Heart left ventricle (tissue), 16 donors: Measurements from ENCODE around the gene CLRN3. TPM values are rescaled to one million over a fixed set of nuclear protein-coding genes. Genes with fewer than 3 reads are reported as not detected.

Experiments
- ATAC-seq, 4 donors: fragments of 200-7000 bp; cut with Tn5 transposase; one replicate each; pipeline ENCODE4 v1.9.1; 2020 to 2022; ENCODE audit warnings: moderate library complexity in 4 of 4, mild to moderate bottlenecking in 3 of 4, moderate number of reproducible peaks in 1 of 4
- DNase-seq, 5 donors: peaks; one replicate each; pipeline ENCODE4 v3.0.0-alpha.2; 2020
- H3K27ac ChIP-seq, 12 donors: fragments of 200-600 bp; sonication (generic) in 4 of 12; one replicate each; pipeline versions ENCODE4 v1.5.0 to v1.8.0; 2016 to 2022; ENCODE audit warnings: mild to moderate bottlenecking in 2 of 12
- H3K27me3 ChIP-seq, 9 donors: fragments of 200-600 bp; sonication (generic) in 2 of 9; one replicate each; pipeline versions ENCODE4 v1.5.1 to v1.8.0; 2016 to 2022; ENCODE audit warnings: mild to moderate bottlenecking in 3 of 9
- H3K36me3 ChIP-seq, 9 donors: fragments of 200-600 bp; sonication (generic) in 2 of 9; one replicate each; pipeline versions ENCODE4 v1.5.0 to v1.8.0; 2018 to 2022; ENCODE audit warnings: mild to moderate bottlenecking in 2 of 9
- H3K4me1 ChIP-seq, 12 donors: fragments of 200-600 bp; sonication (generic) in 4 of 12; one replicate each; pipeline versions ENCODE4 v1.5.0 to v1.8.0; 2016 to 2022; ENCODE audit warnings: mild to moderate bottlenecking in 3 of 12
- H3K4me3 ChIP-seq, 12 donors: fragments of 200-600 bp; sonication (generic) in 4 of 12; one replicate each; pipeline versions ENCODE4 v1.5.0 to v1.8.0; 2017 to 2022; ENCODE audit warnings: mild to moderate bottlenecking in 9 of 12, moderate library complexity in 4 of 12
- H3K9me3 ChIP-seq, 12 donors: fragments of 200-600 bp; sonication (generic) in 4 of 12; one replicate each; pipeline versions ENCODE4 v1.5.0 to v1.8.0; 2016 to 2022; ENCODE audit warnings: mild to moderate bottlenecking in 1 of 12
- POLR2A ChIP-seq, 2 donors: fragments of 450-650 bp; IDR thresholded peaks; one replicate each; pipeline ENCODE4 v1.6.1; 2017; ENCODE audit warnings: antibody characterized with exemption in 2 of 2, mild to moderate bottlenecking in 2 of 2, moderate library complexity in 2 of 2
- WGBS, 4 donors: extraction: QIAGEN DNeasy Blood & Tissue Kit in 2 of 4; methylation state at CpG; one replicate each; pipeline versions ENCODE4 v1.1.5 to v1.1.7; 2013 to 2018; 5-methylcytosine and 5-hydroxymethylcytosine counted together
- intact Hi-C, 10 donors: fragments of 100-400 bp; cut with DNase I; formaldehyde crosslinking; loops; one replicate each; pipeline versions ENCODE4 v1.11.1 to v1.14.2; 2022
- polyA plus RNA-seq, 2 donors: library from polyadenylated mRNA; stranded (reverse); fragments of 200-250 nt; gene quantifications; one replicate each; pipeline ENCODE4 v1.2.3, GENCODE V29; 2013
- total RNA-seq, 9 donors: library from RNA; depleted of rRNA in 2 of 9; stranded (reverse); fragments of >200 nt in 2 of 9; fragmentation: NEBNext Ultra II Directional in 3 of 9; extraction: Animal tissue kit (Norgen Biotek cat#: 25700) in 3 of 9; gene quantifications; one replicate each; pipeline versions ENCODE4 v1.1.0 to v1.2.4, GENCODE V29; 2016 to 2023
- TF ChIP-seq, protein P1 (sequence below), 12 donors: fragments of 200-600 bp; sonication (generic) in 4 of 12; IDR thresholded peaks; one replicate each; pipeline versions ENCODE4 v1.5.0 to v1.8.0; 2018 to 2022; ENCODE audit warnings: antibody characterized with exemption in 12 of 12, mild to moderate bottlenecking in 5 of 12
- donor health status: ischemic (EF 13 %, LVEDD 7.1; RV severe dilation, severe dysfunction).
- donor health status: healthy with polysubstance abuse.
- donor health status: DM: no; HTN: yes; CAD: no.
- donor health status: DM: no; HTN: no; CAD: no.
- donor health status: ischemic (EF 25% LVEDD 6.9; RV normal size, moderate dysfunction).
- donor health status: ischemic (EF 25% LVEDD 5.7; RV mildly dilated, moderate dysfunction).
- donor health status: healthy.
- donor health status: DM: yes; HTN: yes; CAD: no.
- donor health status: ischemic (EF 35%, LVEDD 5.7; RV mildly dilated, moderate dysfunction).
- donor health status: nonischemic (EF 11% LVEDD 7.7; RV severe dilation, severe dysfunction).
- donor health status: DM: yes; HTN: yes; CAD: no.
- donor health status: PGD.
- donor health status: ischemic (EF 29% LVEDD 5.4; RV normal size, mild dysfunction).
- donor health status: nonischemic (EF 23%, LVEDD 6.1; RV moderate dilation, normal function).

The CLRN3 gene
- total and polyA plus RNA-seq, 11 donors: 0.35 TPM; not detected in 10

DNA sequence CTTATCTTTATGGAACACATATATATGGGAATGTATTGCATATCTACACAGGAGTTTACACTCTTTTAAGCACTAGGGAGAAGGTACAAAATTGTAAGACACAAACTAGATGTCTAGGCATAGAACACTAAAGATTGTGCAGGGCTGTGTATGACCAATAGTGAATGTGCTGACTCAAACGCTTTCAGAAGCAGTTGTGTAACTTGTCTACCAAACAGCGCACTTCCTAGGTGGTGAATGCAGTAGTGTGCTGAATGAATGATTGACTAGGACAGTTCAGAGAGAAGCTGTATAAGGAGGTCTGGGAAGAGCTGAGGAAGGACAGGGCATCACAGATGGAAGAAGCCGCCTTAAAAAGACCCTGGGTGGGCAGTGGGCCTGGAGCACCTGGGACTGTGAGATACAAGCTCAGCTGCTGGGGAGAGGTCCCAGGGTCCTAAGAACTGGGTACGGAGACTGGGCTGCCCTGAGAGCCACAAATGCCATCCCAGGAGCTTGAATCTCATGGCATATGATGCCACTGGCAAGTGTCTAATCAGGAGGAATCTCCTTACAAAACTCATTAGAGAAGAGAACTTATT lies 14.2 kb downstream of the CLRN3 start:
- Histone ChIP-seq H3K27ac (peak overlapping the region in 1 of 12 donors; percentile 94), H3K4me3 (no peak overlapping the region), H3K36me3 (no peaks in the 10 kb centered on the region), H3K4me1 (peaks cover 0 to 51% (median 0%) of the 10 kb centered on the region in 12 donors), H3K27me3 (no peaks in the 10 kb centered on the region), H3K9me3 (no peaks in the 10 kb centered on the region)
- ATAC-seq (peak in 3 of 4 donors; percentile 44 to 65 (median 65)), DNase-seq (no peak)
- 82 to 93% (median 89%) methylated on average over 4 of the region's 4 CpGs for WGBS, 4 donors
- no peak for TF ChIP-seq POLR2A (IDR thresholded peaks at IDR 0.05)
- TF ChIP-seq, protein P1, sequence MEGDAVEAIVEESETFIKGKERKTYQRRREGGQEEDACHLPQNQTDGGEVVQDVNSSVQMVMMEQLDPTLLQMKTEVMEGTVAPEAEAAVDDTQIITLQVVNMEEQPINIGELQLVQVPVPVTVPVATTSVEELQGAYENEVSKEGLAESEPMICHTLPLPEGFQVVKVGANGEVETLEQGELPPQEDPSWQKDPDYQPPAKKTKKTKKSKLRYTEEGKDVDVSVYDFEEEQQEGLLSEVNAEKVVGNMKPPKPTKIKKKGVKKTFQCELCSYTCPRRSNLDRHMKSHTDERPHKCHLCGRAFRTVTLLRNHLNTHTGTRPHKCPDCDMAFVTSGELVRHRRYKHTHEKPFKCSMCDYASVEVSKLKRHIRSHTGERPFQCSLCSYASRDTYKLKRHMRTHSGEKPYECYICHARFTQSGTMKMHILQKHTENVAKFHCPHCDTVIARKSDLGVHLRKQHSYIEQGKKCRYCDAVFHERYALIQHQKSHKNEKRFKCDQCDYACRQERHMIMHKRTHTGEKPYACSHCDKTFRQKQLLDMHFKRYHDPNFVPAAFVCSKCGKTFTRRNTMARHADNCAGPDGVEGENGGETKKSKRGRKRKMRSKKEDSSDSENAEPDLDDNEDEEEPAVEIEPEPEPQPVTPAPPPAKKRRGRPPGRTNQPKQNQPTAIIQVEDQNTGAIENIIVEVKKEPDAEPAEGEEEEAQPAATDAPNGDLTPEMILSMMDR (IDR thresholded peaks at IDR 0.05): no peak
- intact Hi-C loops: no loop called here

DNA sequence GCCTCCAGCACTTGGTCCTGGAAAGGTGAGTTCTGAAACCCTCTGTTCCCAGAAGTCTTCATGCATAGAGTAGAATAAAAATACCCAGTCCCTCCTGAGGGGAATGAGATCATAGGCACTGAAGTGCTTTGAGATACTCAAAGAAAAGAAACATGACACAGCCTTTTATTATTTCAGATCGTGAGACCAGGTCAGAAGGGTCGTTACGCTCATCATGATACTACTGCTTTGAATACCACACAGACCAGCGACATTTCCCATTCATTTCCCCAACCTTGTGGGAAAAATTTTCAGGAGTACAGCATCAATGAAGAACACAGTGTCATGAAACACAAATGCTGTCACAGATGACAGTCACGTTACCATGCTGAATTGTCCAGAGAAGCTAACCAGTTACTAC lies 15.0 kb downstream of the CLRN3 start:
- TF ChIP-seq POLR2A (IDR thresholded peaks at IDR 0.05): no peak
- TF ChIP-seq, protein P1 (IDR thresholded peaks at IDR 0.05): no peak
- H3K27me3 ChIP-seq: no peaks in the 10 kb centered on the region
- intact Hi-C loops: no loop called here
- no peaks in the 10 kb centered on the region for H3K9me3 ChIP-seq
- H3K36me3 ChIP-seq: no peaks in the 10 kb centered on the region
- H3K4me3 ChIP-seq: no peak overlapping the region
- ATAC-seq: no peak
- H3K27ac ChIP-seq: no peak overlapping the region
- DNase-seq: no peak
- 56 to 76% (median 73%) methylated on average over 5 of the region's 5 CpGs for WGBS, 4 donors
- H3K4me1 ChIP-seq: peaks cover 0 to 48% (median 0%) of the 10 kb centered on the region in 12 donors

DNA sequence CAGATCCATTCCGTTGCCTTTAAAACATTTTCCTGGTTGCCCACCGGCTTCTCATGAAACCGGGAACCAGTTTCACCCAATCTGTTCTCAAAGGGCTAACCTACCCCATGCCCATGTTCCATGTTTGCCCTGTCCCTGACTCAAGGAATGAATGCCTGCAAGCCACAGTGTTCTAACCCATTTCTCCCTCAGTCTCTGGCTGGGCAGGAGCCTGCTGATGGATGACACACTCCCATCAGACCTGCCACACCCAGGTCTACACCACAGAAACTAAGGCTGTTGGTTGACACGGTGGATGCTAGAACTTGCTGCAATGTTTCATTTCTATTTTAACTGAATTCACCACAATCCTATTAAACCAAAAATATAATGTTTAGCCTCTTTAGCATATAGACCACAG lies 15.6 kb downstream of the CLRN3 start:
- no peaks in the 10 kb centered on the region for H3K27me3 ChIP-seq
- no peaks in the 10 kb centered on the region for H3K36me3 ChIP-seq
- intact Hi-C loops: no loop called here
- no peaks in the 10 kb centered on the region for H3K9me3 ChIP-seq
- TF ChIP-seq, protein P1 (IDR thresholded peaks at IDR 0.05): no peak
- no peak for TF ChIP-seq POLR2A (IDR thresholded peaks at IDR 0.05)
- ATAC-seq (no peak), DNase-seq (no peak)
- H3K4me3 ChIP-seq: no peak overlapping the region
- WGBS, 4 donors: 90 to 96% (median 92%) methylated on average over 4 of the region's 4 CpGs
- peaks cover 0 to 48% (median 3%) of the 10 kb centered on the region in 12 donors for H3K4me1 ChIP-seq
- no peak overlapping the region for H3K27ac ChIP-seq

DNA sequence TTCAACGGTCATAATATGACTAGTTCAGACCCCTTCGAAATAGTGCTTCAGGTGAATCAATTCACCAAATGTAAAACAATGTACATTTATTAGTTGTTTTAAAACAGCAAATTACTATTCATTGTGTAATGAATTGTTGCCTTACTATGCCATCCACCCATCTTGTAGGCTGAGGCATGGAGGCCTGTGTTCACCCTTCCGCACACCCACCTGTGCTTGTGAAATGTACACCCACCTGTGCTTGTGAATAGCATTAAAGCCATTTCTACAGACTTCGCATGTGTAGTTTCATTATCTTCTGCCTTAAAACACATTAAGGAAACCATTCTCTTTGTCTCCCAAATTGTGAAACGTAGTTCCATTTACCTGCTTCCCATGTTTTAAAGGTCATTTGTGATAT lies 16.8 kb downstream of the CLRN3 start:
- DNase-seq (no peak), ATAC-seq (no peak)
- 91 to 95% (median 93%) methylated on average over 5 of the region's 5 CpGs for WGBS, 4 donors
- peaks cover 0 to 38% (median 7%) of the 10 kb centered on the region in 12 donors for H3K4me1 ChIP-seq
- TF ChIP-seq, protein P1 (IDR thresholded peaks at IDR 0.05): no peak
- no peak for TF ChIP-seq POLR2A (IDR thresholded peaks at IDR 0.05)
- no peaks in the 10 kb centered on the region for H3K9me3 ChIP-seq
- H3K36me3 ChIP-seq: no peaks in the 10 kb centered on the region
- no peak overlapping the region for H3K4me3 ChIP-seq
- intact Hi-C loops: no loop called here
- no peak overlapping the region for H3K27ac ChIP-seq
- no peaks in the 10 kb centered on the region for H3K27me3 ChIP-seq
